Fibroblast of the conjunctiva (primary cell): ENCODE measurements around the gene TRMU.

Source experiments
- DNase-seq: peaks from one replicate; pipeline ENCODE4 v3.0.0-alpha.2; 2010; ENCODE audit warnings: low read depth

The TRMU gene

DNA sequence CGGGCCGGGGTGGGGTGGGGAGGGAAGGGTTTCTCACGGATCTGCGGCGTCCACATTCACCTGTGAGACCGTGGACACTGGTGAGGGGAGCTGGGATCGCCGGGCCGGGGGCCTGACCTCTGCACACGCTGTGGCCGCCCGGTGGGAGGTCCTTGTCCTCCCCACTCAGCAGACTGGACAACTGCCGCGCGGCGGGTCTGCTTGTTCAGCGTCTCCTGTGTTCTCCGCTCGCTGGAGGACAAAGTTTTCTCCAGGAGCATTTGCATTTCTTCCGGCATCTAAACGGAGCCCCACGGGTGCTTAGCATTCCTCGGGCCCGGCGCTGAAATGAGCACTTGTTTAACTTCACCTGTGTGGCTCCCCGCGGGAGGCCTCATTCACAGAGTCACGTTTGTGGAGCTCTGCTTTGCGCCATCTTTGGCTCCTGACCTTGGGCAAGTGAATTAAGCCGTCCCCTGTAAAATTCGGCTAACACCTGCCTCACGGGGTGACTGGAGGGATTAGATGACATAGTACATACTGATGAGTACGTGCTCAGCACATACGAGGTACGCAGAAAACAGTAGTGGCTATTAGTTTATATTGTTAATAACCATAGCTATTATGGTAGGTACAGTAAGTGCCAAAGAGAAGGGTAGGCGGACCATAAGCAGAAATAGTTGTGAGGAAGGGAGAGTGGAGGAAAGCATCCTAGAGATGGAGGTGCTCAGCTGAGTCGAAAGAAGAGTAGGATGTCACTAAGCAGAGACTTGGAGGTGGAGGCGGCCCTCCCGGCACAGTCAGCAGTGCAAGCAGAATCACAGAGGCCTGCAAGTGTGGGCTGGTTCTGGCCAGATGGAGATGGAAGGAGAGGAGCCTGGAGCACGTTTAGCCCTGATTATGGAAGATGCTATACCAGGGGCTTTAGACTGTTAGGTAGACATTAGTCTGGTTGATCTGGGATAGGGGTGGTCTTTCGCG lies 885 bp downstream of the TRMU start:
- no peak for DNase-seq

DNA sequence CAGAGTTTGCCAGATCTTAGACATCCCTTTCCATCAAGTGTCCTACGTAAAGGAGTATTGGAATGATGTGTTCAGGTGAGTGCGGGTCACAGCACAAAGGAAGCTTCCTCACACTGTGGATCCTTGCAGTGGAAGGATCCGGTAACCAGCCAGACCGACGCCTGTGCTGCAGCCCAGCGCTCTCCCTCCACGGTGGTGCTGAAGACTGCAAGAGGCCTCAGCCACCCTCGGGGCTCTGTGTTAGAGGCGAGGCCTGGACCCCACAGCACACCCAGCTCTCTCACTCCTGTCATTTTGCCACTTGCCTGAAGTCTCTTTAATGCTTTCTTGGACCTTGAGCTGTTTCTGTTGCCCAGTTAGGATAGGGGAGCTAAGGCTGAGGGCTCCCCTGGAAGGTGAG lies 2.4 kb downstream of the TRMU start:
- no peak for DNase-seq

DNA sequence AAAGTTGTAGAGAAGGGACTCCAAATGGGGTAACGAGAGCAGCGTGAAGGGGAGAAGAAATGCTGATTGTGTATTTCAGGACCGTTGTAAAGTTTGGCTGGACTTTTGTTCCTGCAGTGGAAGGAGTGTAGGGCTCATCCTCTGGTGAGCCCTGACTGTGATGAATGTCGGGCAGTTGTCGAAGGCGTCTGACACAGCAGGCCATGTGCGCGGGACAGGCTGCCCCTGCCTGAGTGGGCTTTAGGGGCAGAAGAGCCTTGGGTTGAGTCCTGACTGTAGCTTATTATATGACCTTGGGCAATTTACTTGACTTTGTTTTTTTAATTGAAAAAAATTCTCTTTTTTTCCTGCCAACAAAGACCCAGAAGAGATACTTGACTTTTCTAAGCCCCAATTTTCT lies 3.1 kb downstream of the TRMU start:
- DNase-seq = no peak

DNA sequence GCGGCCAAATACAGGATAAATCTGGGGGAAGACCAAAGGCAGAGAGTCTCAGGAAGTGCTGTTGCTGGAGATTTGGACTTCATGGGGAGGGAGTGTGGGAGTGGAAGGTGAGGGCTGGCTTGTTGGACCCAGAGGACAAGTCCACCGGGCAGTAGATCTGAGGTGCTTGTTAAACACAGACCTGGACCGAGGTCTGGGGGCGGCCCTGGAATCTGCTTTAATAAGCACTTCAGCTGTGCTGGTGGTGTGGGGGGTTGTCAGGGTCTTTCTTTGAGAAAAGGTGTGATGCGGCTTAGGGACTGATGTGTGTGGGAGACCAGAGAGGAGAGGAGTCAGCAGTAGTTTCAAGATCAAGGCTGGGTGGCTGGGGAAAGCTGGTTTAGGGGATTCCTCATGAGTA lies 4.4 kb downstream of the TRMU start:
- no peak for DNase-seq

DNA sequence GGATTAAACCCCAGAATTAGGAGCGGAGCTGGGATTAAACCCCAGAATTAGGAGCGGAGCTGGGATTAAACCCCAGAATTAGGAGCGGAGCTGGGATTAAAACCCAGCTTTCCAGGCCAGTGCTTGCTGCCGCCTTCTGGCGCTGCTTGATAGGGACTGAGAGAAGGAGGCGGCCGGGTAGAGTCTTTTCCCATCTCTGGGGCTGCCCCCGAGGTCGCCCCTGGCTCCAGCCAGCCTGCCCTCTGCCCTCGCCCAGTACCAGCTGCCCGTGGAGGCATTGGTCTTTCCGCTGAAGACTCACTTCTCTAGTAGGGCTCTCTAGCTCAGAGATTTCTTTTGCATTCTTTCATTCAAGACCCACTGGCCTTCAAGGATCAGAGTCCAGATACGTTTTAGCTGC lies 5.2 kb downstream of the TRMU start:
- DNase-seq = no peak

DNA sequence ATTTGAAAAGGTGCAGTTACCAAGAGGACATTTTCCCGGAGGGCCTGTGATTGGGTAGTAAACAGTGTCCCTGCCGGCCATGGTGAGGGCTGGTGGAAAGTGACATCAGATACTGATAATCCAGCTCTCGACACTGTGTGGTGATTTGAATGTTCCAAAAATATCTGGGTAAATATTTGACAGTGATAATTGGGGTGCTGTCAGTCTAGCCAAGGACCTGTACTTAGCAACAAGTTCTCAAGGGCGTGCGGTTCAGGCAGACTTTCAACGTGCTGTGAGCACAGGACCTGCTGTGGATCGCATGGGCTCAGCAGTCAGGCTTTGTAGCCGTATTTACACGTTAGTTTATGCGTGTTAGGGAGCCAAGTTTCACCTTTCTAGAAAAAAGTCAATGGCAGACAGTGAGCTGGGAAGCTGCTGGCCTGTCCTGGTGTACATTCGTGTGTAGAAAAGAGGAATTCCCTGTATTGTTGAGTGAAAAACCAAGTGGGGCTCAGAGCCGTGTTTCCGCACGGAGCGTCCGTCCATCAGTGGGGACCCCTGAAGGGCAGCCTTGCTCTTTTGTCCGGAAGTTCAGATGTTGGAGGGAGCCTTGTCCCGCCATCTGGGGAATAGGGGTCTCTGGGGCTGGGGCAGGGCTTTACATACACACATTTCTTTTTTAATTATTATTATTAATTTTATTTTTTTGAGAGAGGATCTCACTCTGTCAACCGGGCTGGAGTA lies 11.3 kb downstream of the TRMU start:
- DNase-seq = no peak

DNA sequence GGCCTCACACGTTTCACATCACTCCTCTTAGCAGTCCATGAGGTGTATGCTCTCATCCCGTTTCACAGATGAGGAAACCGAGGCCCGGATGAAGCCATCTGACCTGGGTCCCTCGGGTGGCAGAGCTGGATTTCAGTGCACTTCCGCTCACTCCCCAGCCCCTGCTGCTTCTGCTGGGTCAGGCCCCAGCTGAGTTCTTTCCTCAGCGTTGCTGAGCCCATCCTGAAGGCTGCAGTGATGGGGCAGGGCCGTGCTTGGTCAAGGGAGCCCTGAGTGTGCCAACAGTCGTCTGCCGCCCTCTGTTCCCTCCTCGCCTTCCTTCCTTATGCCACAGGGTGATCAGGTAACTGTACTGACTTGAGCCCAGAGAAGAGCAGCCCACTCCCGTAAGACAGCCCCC lies 12.1 kb downstream of the TRMU start:
- no peak for DNase-seq

DNA sequence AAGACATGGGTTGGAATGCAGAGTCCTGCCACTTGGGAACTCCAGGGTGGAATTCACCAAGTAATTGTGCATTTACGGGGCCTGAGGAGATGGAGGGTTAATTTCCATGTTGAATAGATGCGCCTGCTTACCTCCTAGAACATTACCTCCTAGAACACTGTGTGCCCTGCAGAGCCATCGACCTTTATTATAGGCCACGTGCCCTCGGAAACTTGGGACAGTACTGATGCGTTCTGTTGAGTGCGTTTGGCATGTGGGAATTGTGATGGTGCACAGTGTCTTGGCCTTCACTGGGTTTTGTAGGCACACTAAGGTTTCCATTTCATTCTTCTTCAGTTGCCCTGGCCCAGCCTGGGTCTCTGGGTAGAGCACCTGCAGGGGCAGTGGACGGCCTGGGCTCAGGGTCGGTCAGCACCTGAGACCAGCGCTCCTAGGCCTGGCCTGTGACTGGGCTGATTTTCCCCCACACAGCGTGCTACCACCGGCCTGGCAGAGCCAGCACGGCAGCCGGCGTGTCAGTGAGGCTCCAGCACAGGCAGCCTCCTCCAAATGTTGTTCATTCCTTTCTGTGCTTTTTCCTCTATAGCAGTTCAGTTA lies 12.7 kb downstream of the TRMU start:
- DNase-seq = no peak

DNA sequence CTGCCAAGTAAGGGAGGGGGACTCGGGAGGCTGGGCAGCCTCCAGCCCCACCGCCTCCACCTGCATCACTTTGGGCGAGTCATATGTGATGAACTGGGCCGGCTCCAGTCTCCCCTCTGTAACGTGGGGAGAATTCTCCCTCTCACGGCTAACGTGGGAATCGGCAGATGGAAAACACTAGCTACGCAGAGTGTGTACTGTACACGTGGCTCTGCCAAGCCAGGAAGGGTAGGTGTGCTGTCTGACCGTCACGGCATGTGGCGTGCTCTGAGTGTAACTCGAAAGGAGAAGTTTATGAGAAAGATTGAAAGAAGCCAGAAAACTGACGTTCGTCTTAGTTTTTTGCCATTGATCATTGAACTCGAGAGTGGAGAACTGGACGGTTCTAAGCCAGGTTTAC lies 13.7 kb downstream of the TRMU start:
- DNase-seq = no peak

DNA sequence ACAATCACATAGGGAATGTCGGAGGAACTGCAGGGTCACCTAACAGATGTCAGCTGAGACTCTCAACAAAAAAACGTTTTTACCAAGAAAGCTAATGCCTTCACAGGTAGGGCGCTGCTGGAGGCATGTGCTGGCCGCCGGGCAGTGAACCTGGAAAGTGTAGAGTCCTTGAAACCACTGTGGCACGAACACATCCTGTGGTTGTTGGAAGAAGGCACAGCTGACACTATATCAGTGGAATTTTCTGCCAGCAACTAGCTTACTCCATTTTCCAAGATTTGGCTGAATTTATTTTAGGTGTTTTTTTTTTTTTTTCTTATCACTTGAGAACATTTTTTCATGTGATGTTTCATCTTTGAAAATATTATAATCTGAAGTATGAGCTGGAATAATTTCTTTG lies 14.2 kb downstream of the TRMU start:
- DNase-seq = no peak

DNA sequence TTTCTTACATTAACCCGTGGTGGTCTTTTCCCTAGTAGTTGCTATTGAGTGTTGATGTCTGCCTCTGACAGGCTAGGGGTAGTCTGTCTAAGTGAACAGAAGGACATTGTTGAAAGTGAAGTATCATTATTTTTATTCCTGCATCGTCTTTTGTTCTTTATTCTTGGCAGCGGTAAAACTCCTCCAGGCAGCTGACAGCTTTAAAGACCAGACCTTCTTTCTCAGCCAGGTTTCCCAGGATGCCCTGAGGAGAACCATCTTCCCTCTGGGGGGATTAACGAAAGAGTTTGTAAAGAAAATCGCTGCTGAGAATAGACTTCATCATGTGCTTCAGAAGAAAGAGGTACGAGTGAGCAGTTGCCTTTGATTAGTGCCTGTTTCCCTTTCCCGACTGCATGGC lies 14.6 kb downstream of the TRMU start:
- DNase-seq = no peak

DNA sequence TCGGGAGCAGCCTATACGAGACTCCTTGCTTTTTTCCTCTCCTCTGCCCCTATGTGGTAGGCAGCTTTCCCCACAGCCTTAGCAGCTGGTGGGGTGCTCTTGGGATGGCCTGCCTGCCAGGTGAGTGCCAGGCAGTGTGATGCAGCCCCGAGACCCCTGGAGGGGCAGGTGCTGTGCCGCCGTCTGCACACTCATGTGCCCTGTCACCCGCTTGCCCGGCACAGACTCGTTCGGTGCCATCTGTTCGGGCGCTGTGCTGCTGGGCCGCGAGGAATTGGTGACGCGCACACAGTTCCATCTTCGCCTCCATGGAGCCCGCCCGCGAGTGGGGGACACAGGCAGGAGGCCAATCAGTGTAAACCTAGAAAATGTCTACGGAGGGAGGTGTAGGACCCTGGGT lies 15.1 kb downstream of the TRMU start:
- DNase-seq = no peak

DNA sequence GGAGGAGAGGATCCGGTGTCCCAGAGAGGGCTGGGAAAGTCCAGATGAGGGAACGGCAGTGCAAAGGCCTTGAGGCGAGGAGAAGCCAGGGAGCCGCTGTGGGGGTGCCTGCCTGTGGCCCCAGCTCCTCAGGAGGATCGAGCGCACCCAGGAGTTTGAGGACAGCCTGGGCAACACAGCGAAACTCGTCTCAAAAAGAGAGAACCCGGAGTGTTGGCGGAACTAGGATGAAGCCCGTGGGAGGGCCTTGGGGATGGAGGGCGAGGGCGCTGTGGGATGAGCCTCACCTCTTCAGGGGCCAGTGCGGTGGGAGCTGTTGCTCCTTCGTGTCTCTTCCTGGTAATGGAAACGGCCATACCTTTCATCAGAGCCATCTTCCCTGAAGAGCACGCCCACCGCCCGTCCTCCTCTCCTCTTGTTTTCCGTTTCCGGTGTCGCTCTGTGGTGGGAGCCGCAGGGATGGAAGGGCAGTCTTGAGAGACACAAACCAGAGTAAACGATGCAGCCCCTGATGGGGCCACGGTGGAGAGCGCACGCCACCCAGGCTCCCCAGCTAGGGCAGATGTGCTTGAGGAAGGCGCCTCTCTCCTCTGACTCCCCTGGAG lies 15.7 kb downstream of the TRMU start:
- no peak for DNase-seq

DNA sequence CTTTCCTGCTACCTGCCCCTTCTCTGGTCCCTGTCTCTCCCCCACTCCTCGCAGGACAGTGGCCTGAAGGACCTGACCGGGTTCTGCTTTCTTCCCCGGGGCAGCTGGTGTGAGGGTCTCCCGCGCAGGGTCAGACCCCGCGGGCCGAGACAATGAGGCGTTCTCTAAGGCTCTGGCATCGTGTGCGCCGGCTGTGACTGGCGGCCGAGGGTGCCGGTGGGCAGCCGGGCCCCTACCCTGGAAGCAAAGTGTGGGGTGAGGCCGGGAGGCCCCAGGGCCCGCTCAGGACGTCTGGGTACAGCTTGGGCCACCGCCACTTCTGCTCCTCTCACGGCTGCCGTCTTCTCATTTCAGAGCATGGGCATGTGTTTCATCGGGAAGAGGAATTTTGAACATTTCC lies 16.3 kb downstream of the TRMU start:
- DNase-seq = no peak

DNA sequence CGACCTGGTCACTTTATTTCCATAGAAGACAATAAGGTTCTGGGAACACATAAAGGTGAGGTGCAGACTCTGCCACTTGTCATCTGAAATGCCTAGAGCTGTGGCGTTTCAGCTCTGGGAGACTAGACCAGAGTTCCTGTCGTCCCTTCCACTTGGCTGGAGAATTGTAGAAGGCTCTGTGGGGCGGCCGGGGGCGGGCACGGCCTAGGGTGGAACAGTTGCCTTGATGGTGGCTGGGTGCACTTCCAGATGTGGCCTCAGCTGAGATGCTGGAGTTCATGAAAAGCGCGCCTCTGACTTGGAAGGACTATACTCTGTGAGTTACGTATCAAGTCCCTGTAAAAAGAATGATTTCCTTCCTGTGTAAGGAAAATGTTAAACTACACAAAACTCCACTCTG lies 16.8 kb downstream of the TRMU start:
- DNase-seq = no peak

DNA sequence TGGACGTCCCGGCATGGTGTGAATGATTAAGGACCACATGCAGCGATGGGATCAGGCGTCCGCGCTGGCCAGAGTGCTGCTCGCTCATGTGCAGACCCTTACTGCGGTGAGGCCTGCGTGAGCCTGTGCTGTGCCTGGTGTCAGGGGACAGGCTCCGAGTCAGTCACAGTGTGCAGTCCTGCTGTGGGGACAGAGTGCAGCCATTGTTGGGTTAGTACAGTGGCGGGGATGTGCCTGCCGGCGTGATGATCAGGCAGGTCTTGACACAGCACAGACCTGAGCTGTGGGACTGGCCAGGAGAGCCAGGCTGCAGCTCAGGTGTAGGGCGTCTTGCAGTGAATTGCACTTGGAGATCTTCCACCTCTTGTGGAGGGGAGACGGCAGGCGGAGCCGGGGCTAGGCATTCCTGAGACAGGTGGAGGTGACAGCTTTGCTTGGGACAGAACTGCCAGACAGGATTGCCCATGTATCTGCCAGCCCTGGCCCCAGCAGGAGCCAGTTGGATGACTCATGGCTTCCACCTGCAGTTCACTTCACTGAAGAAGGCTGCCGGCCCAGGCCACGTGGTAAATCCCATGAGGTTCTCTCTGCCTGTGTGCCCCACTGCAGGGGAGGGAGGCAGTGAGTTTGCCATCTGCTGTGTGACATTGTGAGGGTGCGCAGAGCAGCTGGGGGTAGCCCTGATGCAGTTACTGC lies 17.3 kb downstream of the TRMU start:
- no peak for DNase-seq

DNA sequence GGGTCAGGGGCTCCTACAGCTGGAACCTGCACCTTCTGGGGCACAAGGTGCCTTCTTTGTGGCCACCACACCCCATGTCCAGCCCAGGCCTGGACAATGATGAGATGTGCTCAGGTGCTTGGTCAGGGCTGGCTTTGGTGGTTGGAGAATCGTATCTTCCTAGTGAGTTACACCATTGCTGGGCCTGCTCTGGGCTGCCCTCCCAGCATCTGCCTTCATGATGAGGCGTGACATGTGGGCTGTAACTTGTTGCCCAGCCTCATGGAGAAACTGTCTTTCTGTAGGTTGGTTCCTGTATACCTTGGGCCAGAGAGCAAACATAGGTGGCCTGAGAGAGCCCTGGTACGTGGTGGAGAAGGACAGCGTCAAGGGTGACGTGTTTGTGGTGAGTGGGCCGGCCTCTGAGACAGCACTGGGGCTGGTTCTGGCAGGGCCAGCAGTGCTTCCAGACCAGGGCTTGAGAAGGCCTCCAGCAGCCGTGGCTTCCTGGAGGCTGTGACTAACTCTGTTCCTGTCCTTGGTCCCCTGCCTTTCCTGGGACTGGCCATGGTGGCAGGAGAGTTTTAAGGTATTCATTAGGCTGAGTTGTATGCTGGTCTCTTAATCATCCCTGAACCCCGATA lies 18.1 kb downstream of the TRMU start:
- DNase-seq = no peak

DNA sequence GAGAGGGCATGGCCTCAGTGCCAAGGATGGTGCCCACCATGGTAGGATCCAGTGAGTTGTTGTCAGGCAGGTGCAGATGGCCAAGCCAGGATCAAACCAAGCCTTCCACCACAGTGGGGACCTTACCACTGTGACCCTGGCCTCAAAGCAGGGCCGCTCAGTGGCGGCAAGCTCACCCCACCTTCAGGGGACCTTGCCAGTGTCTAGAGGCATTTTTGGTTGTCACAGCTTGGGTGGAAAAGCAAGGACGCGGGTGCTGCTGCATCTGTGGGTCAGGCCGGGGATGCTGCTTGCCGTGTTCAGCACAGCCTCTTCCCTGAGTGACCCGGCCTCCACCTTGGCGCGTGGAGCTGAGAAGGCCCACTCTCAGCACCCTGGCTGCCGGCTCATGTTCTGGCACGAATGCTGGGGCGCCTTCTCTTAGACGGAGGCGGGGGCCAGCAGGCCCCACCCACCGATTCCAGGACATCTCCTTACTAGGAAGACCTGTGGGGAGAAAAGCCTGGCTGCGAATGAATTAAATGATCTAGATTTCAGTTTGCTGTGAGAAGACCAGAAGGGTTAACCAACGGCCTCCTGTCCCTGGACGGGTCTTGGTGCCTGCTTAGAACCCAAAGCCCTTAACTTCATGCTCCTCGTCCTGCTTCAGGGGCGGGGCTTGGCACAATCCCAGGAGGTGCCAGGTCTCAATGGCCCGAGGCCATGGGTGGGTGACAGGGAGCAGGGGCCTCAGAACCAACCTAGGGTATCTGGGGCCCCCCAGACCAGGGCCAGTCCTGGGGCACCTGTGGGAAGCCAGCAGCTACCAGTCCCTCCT lies 18.9 kb downstream of the TRMU start:
- DNase-seq = no peak

DNA sequence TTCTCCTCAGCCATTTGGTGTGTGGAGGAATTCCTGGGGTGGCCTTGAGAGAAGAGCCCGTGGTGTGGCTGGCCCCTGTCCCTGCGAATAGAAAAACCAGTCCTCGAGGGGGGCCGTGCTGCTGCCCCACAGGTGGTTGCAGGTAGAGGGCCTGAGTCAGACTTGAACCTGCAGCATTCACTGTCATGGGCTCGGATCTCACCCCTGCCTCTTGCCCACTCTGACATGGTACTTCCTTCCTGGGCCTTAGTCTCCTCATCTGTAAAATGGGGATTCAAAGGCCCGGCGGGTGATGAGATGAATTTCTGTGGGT lies 19.4 kb downstream of the TRMU start:
- no peak for DNase-seq

DNA sequence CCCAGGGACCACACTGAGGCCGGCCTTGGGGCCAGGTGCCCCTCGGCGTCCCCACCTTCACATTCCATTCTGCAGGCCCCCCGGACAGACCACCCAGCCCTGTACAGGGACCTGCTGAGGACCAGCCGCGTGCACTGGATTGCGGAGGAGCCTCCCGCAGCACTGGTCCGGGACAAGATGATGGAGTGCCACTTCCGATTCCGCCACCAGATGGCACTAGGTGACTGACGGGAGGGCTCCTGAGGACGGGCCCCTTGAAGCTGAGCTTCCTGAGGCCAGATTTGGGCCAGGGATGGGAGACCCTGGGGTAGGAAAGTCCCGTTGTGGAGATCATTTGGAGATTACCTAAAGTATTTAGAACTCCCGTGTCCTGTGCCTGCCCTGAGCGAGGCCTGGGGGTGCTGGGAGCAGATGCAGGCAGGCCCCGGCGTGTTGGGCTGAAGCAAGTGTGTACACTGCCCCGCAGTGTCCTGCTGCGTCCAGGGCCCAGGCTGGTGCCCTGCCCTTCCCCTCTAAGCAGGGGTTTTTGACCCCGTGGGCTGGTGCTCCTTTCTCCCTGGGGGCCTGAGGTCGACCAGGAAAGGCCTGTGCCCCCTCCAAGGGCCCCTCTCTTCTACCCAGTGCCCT lies 20.0 kb downstream of the TRMU start:
- DNase-seq = peak; percentile 47
